ENCODE results near the gene OTUD7B.
A peak's percentile ranks its signal among the peaks of the same experiment; 100 is the strongest.
"Not testable (repeated sequence)": the region's sequence is repeated elsewhere in the genome, so short reads cannot be mapped to it uniquely, and the experiment has no call there.

The OTUD7B gene

DNA sequence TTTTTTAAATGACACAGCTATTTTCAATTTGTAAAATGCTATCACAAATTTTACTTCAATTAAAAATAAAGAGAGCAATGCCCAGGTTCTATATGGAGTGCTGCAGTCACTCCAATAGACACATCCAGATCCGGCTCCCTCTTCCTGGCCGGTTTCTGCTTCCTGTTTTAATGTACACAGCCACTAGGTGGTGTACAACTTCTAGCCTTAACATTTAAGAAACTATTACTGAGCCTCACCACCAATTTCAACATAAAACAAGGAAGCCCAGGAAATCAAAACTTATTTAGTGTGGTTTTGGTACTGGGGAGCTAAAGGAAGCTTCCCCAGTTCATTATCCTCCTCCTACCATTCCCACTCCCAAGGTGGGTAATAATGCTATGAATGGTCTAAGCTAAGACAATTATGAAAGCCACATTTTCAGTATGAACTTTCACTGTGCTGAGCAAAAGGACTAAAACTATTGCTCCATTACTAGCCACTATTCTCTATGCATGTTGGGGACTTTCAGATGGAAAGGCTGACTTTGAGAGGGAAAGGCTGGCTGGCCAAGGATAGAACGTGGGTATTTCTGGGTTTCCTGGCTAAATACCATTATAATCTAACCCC lies 48.4 kb downstream of the OTUD7B start:
- intact Hi-C loops (cut with DNase I; ENCODE audit: low total_unique reads) = loop anchor here (5.0 kb wide), 1 partner anchor 90 kb away; no protein-coding TSS in a partner anchor
- Histone ChIP-seq H3K36me3 (peaks cover 55 to 71% (median 69%) of the 10 kb centered on the region in 3 donors), H3K27ac (peak overlapping the region; percentile 31 to 59), H3K4me1 (peaks cover 0 to 21% (median 17%) of the 10 kb centered on the region in 4 donors), H3K27me3 (no peaks in the 10 kb centered on the region), H3K4me3 (no peak overlapping the region), H3K9me3 (no peaks in the 10 kb centered on the region)
- TF ChIP-seq CTCF (IDR thresholded peaks at IDR 0.05) = peak; percentile 74 to 84
- DNase-seq = peak in 1 of 2 donors; percentile 63

- intact Hi-C loops (cut with DNase I; ENCODE audit: low total_unique reads); H3K9me3 ChIP-seq; H3K27ac ChIP-seq; H3K4me1 ChIP-seq; H3K4me3 ChIP-seq; DNase-seq; H3K27me3 ChIP-seq: not testable (repeated sequence)
- H3K36me3 ChIP-seq = peaks cover 31 to 51% (median 38%) of the 10 kb centered on the region in 3 donors
Observed at GRCh38 chr1:149957548-149957947, 53.0 kb downstream of the OTUD7B start.

DNA sequence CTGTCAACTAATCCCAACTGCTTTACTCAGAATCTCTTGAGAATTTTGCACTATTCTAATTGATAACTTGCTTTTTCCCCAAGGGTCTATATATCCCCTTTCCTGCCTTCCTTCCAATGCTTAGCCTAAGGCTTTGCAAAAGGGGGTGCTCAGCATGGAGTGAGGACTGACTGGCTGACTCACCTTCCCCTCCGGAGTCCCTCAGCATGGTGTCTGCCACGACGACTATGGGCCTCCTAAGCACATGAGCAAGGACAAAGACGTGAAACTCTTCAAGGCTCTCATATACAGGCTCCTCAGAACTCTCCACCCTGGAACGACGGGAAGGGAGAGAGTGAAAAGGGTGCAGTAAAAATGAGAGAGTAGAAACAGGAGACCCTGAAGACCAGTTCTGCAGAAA lies 60.6 kb downstream of the OTUD7B start:
- H3K36me3 ChIP-seq = peaks cover 44 to 56% (median 51%) of the 10 kb centered on the region in 3 donors
- H3K4me3 ChIP-seq = no peak overlapping the region
- no peaks in the 10 kb centered on the region for H3K27me3 ChIP-seq
- no peak for DNase-seq
- intact Hi-C loops (cut with DNase I; ENCODE audit: low total_unique reads) = no loop called here
- no peaks in the 10 kb centered on the region for H3K4me1 ChIP-seq
- no peak for TF ChIP-seq CTCF (IDR thresholded peaks at IDR 0.05)
- no peak overlapping the region for H3K27ac ChIP-seq
- no peaks in the 10 kb centered on the region for H3K9me3 ChIP-seq

GRCh38 chr1:149945206-149945605 lies 65.3 kb downstream of the OTUD7B start:
- Histone ChIP-seq H3K36me3 (peaks cover 54 to 70% (median 58%) of the 10 kb centered on the region in 3 donors), H3K4me3 (no peak overlapping the region), H3K27ac (no peak overlapping the region), H3K4me1 (no peaks in the 10 kb centered on the region), H3K9me3 (no peaks in the 10 kb centered on the region), H3K27me3 (no peaks in the 10 kb centered on the region)
- no peak for DNase-seq
- TF ChIP-seq CTCF (IDR thresholded peaks at IDR 0.05) = no peak
- intact Hi-C loops (cut with DNase I; ENCODE audit: low total_unique reads) = no loop called here

GRCh38 chr1:149942885-149943284 lies 67.6 kb downstream of the OTUD7B start:
- Histone ChIP-seq H3K4me3 (no peak overlapping the region), H3K36me3 (peaks cover 36 to 47% (median 39%) of the 10 kb centered on the region in 3 donors), H3K27me3 (no peaks in the 10 kb centered on the region), H3K9me3 (no peaks in the 10 kb centered on the region), H3K4me1 (peaks cover 0 to 15% (median 10%) of the 10 kb centered on the region in 4 donors), H3K27ac (peak overlapping the region in 1 of 2 donors; percentile 16)
- intact Hi-C loops (cut with DNase I; ENCODE audit: low total_unique reads) = no loop called here
- DNase-seq = no peak
- TF ChIP-seq CTCF (IDR thresholded peaks at IDR 0.05) = no peak

GRCh38 chr1:149942207-149942606 lies 68.3 kb downstream of the OTUD7B start:
- TF ChIP-seq CTCF (IDR thresholded peaks at IDR 0.05) = no peak
- Histone ChIP-seq H3K9me3 (no peaks in the 10 kb centered on the region), H3K36me3 (peaks cover 32 to 40% (median 35%) of the 10 kb centered on the region in 3 donors), H3K27me3 (no peaks in the 10 kb centered on the region), H3K27ac (peak overlapping the region in 1 of 2 donors; percentile 16), H3K4me1 (peaks cover 0 to 22% (median 17%) of the 10 kb centered on the region in 4 donors), H3K4me3 (no peak overlapping the region)
- DNase-seq = no peak
- intact Hi-C loops (cut with DNase I; ENCODE audit: low total_unique reads) = no loop called here

Data from tibial artery (tissue), 4 donors.